HCT116 (cell line): ENCODE data around the gene CTAGE1. TPM values are rescaled to one million over a fixed set of nuclear protein-coding genes. Genes with fewer than 3 reads are reported as not detected.

Experiments used
- ATAC-seq: fragments of 200-7000 bp; cut with Tn5 transposase; 2 replicates; pipeline ENCODE4 v1.9.1; 2020; ENCODE audit warnings: mild to moderate bottlenecking, moderate library complexity
- BruUV-seq: library from RNA; stranded (reverse); fragments of 400-500 nt; replicated peaks from 2 replicates; lab custom pipeline; 2021; lab: Mats Ljungman, UMichigan
- CTCF ChIA-PET: fragments of 300-600 bp; sonication (Branson Sonifier 250); formaldehyde crosslinking; loops from one replicate; lab custom pipeline; 2021; ENCODE audit warnings: antibody characterized with exemption; lab: Charles Lee
- POLR2A ChIA-PET: fragments of 300-600, 350-600 bp; sonication (Branson Sonifier 250); formaldehyde crosslinking; loops from one replicate; lab custom pipeline; 2021; ENCODE audit warnings: antibody characterized with exemption; lab: Charles Lee
- RAD21 ChIA-PET, 2 experiments: fragments of 300-600 bp; sonication (Branson Sonifier 250); formaldehyde crosslinking; loops; one replicate each; lab custom pipeline; 2023; ENCODE audit warnings: low total read pairs in 2 of 2; ENCODE audit not compliant: uncharacterized antibody in 2 of 2, unreplicated experiment in 2 of 2, low non-redundant PET in 1 of 2; lab: Charles Lee
- DNase-seq: peaks from one replicate; pipeline ENCODE4 v3.0.0-alpha.2; 2010; ENCODE audit warnings: low read depth, low spot score
- H2AFZ ChIP-seq: fragments of 200-600 bp; shearing (Covaris generic), sonication (generic); 2 replicates; pipeline ENCODE4 v1.6.1; 2017; ENCODE audit warnings: low read depth, mixed run types, mixed read lengths, antibody characterized with exemption, low read length; ENCODE audit not compliant: poor library complexity, severe bottlenecking
- H3K27ac ChIP-seq: 2 replicates; pipeline ENCODE4 v1.5.1; 2012; ENCODE audit warnings: low read depth, low read length
- H3K27me3 ChIP-seq: fragments of 200-600 bp; sonication (generic); 2 replicates; pipeline ENCODE4 v1.6.1; 2016; ENCODE audit warnings: mixed run types, low read length, mixed read lengths; ENCODE audit not compliant: insufficient read depth
- H3K36me3 ChIP-seq, 2 experiments: fragments of 200-500 bp in 1 of 2; fragments of 200-600 bp in 1 of 2; sonication (Bioruptor generic) in 1 of 2; sonication (generic) in 1 of 2; 2 replicates each; pipeline versions ENCODE4 v1.5.1 to v1.6.1; 2014 to 2016; ENCODE audit warnings: low read length in 2 of 2, inconsistent platforms in 1 of 2, mixed read lengths in 1 of 2, mixed run types in 1 of 2; ENCODE audit not compliant: insufficient read depth in 2 of 2, control insufficient read depth in 1 of 2
- H3K4me1 ChIP-seq, 2 experiments: fragments of 200-600 bp in 1 of 2; sonication (generic) in 1 of 2; 2 replicates each; pipeline versions ENCODE4 v1.5.1 to v1.6.1; 2012 to 2017; ENCODE audit warnings: low read length in 2 of 2, inconsistent platforms in 1 of 2, mild to moderate bottlenecking in 1 of 2, mixed read lengths in 1 of 2, mixed run types in 1 of 2, moderate library complexity in 1 of 2; ENCODE audit not compliant: insufficient read depth in 2 of 2, control insufficient read depth in 1 of 2
- H3K4me2 ChIP-seq: fragments of 200-600 bp; sonication (generic); 2 replicates; pipeline ENCODE4 v1.6.1; 2017; ENCODE audit warnings: mixed run types, low read length, mixed read lengths
- H3K4me3 ChIP-seq, 2 experiments: fragments of 200-600 bp in 1 of 2; sonication (generic) in 1 of 2; replicated peaks in 1 of 2; 2 replicates each; pipeline ENCODE4 v1.5.1; 2011 to 2016; ENCODE audit warnings: low read length in 2 of 2, control low read depth in 1 of 2, low read depth in 1 of 2, mild to moderate bottlenecking in 1 of 2, mixed read lengths in 1 of 2, mixed run types in 1 of 2
- H3K79me2 ChIP-seq: fragments of 200-600 bp; sonication (generic); 2 replicates; pipeline ENCODE4 v1.6.1; 2017; ENCODE audit warnings: mild to moderate bottlenecking, mixed run types, low read length, moderate library complexity, mixed read lengths; ENCODE audit not compliant: insufficient read depth
- H3K9ac ChIP-seq: fragments of 200-600 bp; sonication (generic); 2 replicates; pipeline ENCODE4 v1.6.1; 2016; ENCODE audit warnings: low read length, mixed read lengths
- H3K9me2 ChIP-seq: fragments of 200-600 bp; sonication (generic), shearing (Covaris generic); 2 replicates; pipeline ENCODE4 v1.6.1; 2017; ENCODE audit warnings: mixed run types, mild to moderate bottlenecking, moderate library complexity; ENCODE audit not compliant: insufficient read depth
- H3K9me3 ChIP-seq, 2 experiments: fragments of 200-500 bp in 1 of 2; fragments of 200-600 bp in 1 of 2; sonication (Bioruptor generic) in 1 of 2; sonication (generic) in 1 of 2; 2 replicates each; pipeline ENCODE4 v1.6.1; 2014 to 2017; ENCODE audit warnings: low read length in 2 of 2, mixed read lengths in 2 of 2, inconsistent platforms in 1 of 2, low read depth in 1 of 2, mild to moderate bottlenecking in 1 of 2, mixed run types in 1 of 2, moderate library complexity in 1 of 2; ENCODE audit not compliant: control insufficient read depth in 1 of 2, insufficient read depth in 1 of 2
- H4K20me1 ChIP-seq: fragments of 200-600 bp; sonication (generic), shearing (Covaris generic); 2 replicates; pipeline ENCODE4 v1.6.1; 2017; ENCODE audit warnings: mixed run types, mild to moderate bottlenecking, moderate library complexity; ENCODE audit not compliant: insufficient read depth
- CBX3 ChIP-seq: IDR thresholded peaks from 2 replicates; pipeline ENCODE4 v1.6.1; 2012; ENCODE audit warnings: low read depth
- EGR1 ChIP-seq: IDR thresholded peaks from 2 replicates; pipeline ENCODE4 v1.6.1; 2012; ENCODE audit warnings: low read depth
- ELF1 ChIP-seq: IDR thresholded peaks from 2 replicates; pipeline ENCODE4 v1.6.1; 2012; ENCODE audit warnings: low read depth, borderline replicate concordance
- EZH2phosphoT487 ChIP-seq: fragments of 200-600 bp; IDR thresholded peaks from 2 replicates; pipeline ENCODE4 v1.6.1; 2018; ENCODE audit warnings: antibody characterized with exemption, borderline replicate concordance
- FOSL1 ChIP-seq: IDR thresholded peaks from 2 replicates; pipeline ENCODE4 v1.6.1; 2012; ENCODE audit warnings: low read depth
- MAX ChIP-seq: IDR thresholded peaks from 2 replicates; pipeline ENCODE4 v1.6.1; 2012
- RAD21 ChIP-seq: IDR thresholded peaks from 2 replicates; pipeline ENCODE4 v1.6.1; 2012; ENCODE audit warnings: low read depth, mild to moderate bottlenecking
- SIN3A ChIP-seq: IDR thresholded peaks from 2 replicates; pipeline ENCODE4 v1.6.1; 2012; ENCODE audit warnings: low read depth
- SRF ChIP-seq: IDR thresholded peaks from 2 replicates; pipeline ENCODE4 v1.6.1; 2012; ENCODE audit warnings: low read depth
- TCF7L2 ChIP-seq: IDR thresholded peaks from 2 replicates; pipeline ENCODE4 v1.7.0; 2011; ENCODE audit warnings: borderline replicate concordance, inconsistent platforms; ENCODE audit not compliant: insufficient read depth, insufficient read length; ENCODE audit errors: extremely low read depth
- YY1 ChIP-seq: IDR thresholded peaks from 2 replicates; pipeline ENCODE4 v1.6.1; 2011; ENCODE audit warnings: low read length, low read depth, moderate library complexity, mild to moderate bottlenecking; ENCODE audit not compliant: insufficient replicate concordance; ENCODE audit errors: extremely low read depth
- ZBTB33 ChIP-seq: IDR thresholded peaks from 2 replicates; pipeline ENCODE4 v1.6.1; 2011; ENCODE audit warnings: mild to moderate bottlenecking, low read length, moderate library complexity; ENCODE audit not compliant: insufficient replicate concordance; ENCODE audit errors: extremely low read depth
- ZFX ChIP-seq: fragments of 450-650 bp; IDR thresholded peaks from 2 replicates; pipeline ENCODE4 v1.6.1; 2017
- ZNF274 ChIP-seq: fragments of 200-500 bp; sonication (Bioruptor generic); IDR thresholded peaks from 2 replicates; pipeline ENCODE4 v1.6.1; 2014; ENCODE audit warnings: mild to moderate bottlenecking, low read depth, low read length, inconsistent platforms
- intact Hi-C: fragments of 100-400 bp; cut with micrococcal nuclease; formaldehyde crosslinking; loops from 2 replicates; pipeline ENCODE4 v1.10.0; 2022
- total RNA-seq: library from RNA; stranded (reverse); gene quantifications from one replicate; pipeline ENCODE4 v1.2.1, GENCODE V29; 2021; ENCODE audit not compliant: unreplicated experiment
- TF ChIP-seq, protein P1 (sequence below), 3 experiments: fragments of 200-600 bp in 1 of 3; sonication (generic) in 1 of 3; IDR thresholded peaks in 2 of 3; conservative IDR thresholded peaks in 1 of 3; 2 replicates each; pipeline ENCODE4 v1.5.1; 2012 to 2017; ENCODE audit warnings: low read depth in 2 of 3, low read length in 2 of 3, antibody characterized with exemption in 1 of 3, borderline replicate concordance in 1 of 3, control low read depth in 1 of 3, mild to moderate bottlenecking in 1 of 3, mixed read lengths in 1 of 3, mixed run types in 1 of 3, moderate library complexity in 1 of 3; ENCODE audit not compliant: insufficient read depth in 1 of 3
- TF ChIP-seq, protein P2 (sequence below): IDR thresholded peaks from 2 replicates; pipeline ENCODE4 v1.6.1; 2012
- TF ChIP-seq, protein P3 (sequence below): IDR thresholded peaks from 2 replicates; pipeline ENCODE4 v1.6.1; 2012; ENCODE audit warnings: low read depth

Gene CTAGE1
- total RNA-seq, 1 experiment from 2014 or later, result not detected

DNA sequence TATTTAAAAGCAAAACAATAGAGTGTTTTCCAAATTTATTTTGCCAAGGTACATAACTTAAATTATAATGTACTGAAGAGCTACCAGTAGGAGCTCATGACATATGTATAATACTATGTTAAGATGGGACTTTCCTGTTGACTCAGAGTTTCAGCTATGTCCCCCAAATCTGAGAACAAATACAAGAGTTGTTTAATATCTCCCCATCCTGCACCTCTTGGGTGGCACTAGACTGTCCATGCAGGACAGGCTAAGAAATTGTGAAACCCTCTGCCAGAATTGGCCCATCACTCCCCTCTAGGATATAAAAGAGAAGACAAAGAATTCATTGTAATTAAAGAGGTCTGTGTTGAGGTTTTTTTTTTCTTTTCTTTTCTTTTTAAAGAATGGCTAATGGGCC is 21.7 kb upstream of the CTAGE1 start:
- H2AFZ ChIP-seq, result no peak overlapping the region
- CTCF ChIA-PET, result no interaction called here
- no peak overlapping the region for H3K9ac ChIP-seq
- no peak overlapping the region for H3K4me3 ChIP-seq
- no peaks in the 10 kb centered on the region for H3K27me3 ChIP-seq
- no peaks in the 10 kb centered on the region for H3K9me2 ChIP-seq
- RAD21 ChIA-PET, result no interaction called here
- no TSS peak for BruUV-seq
- intact Hi-C loops, result no loop called here
- no peaks in the 10 kb centered on the region for H3K79me2 ChIP-seq
- ATAC-seq (no peak), DNase-seq (no peak)
- POLR2A ChIA-PET, result no interaction called here
- H3K9me3 ChIP-seq, result no peaks in the 10 kb centered on the region
- H3K36me3 ChIP-seq, result no peaks in the 10 kb centered on the region
- H4K20me1 ChIP-seq, result no peaks in the 10 kb centered on the region
- no peaks in the 10 kb centered on the region for H3K4me1 ChIP-seq
- no peak overlapping the region for H3K4me2 ChIP-seq
- no peak overlapping the region for H3K27ac ChIP-seq
- TF ChIP-seq TCF7L2 (no peak), ZBTB33 (no peak), ZFX (no peak), ZNF274 (no peak), EGR1 (no peak), CBX3 (no peak), SIN3A (no peak), SRF (no peak), EZH2phosphoT487 (no peak), FOSL1 (no peak), MAX (no peak), ELF1 (no peak), YY1 (no peak), RAD21 (no peak)
- TF ChIP-seq, protein P1, sequence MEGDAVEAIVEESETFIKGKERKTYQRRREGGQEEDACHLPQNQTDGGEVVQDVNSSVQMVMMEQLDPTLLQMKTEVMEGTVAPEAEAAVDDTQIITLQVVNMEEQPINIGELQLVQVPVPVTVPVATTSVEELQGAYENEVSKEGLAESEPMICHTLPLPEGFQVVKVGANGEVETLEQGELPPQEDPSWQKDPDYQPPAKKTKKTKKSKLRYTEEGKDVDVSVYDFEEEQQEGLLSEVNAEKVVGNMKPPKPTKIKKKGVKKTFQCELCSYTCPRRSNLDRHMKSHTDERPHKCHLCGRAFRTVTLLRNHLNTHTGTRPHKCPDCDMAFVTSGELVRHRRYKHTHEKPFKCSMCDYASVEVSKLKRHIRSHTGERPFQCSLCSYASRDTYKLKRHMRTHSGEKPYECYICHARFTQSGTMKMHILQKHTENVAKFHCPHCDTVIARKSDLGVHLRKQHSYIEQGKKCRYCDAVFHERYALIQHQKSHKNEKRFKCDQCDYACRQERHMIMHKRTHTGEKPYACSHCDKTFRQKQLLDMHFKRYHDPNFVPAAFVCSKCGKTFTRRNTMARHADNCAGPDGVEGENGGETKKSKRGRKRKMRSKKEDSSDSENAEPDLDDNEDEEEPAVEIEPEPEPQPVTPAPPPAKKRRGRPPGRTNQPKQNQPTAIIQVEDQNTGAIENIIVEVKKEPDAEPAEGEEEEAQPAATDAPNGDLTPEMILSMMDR (IDR thresholded peaks at IDR 0.05 in 2 of 3, conservative IDR thresholded peaks at IDR 0.05 in 1 of 3; ENCODE audit: borderline replicate concordance in 1 of 3, insufficient read depth in 1 of 3, low read depth in 2 of 3, low read length in 2 of 3), result no peak
- TF ChIP-seq, protein P2, sequence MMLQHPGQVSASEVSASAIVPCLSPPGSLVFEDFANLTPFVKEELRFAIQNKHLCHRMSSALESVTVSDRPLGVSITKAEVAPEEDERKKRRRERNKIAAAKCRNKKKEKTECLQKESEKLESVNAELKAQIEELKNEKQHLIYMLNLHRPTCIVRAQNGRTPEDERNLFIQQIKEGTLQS, result no peak
- TF ChIP-seq, protein P3, sequence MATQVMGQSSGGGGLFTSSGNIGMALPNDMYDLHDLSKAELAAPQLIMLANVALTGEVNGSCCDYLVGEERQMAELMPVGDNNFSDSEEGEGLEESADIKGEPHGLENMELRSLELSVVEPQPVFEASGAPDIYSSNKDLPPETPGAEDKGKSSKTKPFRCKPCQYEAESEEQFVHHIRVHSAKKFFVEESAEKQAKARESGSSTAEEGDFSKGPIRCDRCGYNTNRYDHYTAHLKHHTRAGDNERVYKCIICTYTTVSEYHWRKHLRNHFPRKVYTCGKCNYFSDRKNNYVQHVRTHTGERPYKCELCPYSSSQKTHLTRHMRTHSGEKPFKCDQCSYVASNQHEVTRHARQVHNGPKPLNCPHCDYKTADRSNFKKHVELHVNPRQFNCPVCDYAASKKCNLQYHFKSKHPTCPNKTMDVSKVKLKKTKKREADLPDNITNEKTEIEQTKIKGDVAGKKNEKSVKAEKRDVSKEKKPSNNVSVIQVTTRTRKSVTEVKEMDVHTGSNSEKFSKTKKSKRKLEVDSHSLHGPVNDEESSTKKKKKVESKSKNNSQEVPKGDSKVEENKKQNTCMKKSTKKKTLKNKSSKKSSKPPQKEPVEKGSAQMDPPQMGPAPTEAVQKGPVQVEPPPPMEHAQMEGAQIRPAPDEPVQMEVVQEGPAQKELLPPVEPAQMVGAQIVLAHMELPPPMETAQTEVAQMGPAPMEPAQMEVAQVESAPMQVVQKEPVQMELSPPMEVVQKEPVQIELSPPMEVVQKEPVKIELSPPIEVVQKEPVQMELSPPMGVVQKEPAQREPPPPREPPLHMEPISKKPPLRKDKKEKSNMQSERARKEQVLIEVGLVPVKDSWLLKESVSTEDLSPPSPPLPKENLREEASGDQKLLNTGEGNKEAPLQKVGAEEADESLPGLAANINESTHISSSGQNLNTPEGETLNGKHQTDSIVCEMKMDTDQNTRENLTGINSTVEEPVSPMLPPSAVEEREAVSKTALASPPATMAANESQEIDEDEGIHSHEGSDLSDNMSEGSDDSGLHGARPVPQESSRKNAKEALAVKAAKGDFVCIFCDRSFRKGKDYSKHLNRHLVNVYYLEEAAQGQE, result no peak
